NCI-H2107 (cell line): ENCODE results near the gene RBBP4.
"Not testable (repeated sequence)": the region's sequence is repeated elsewhere in the genome, so short reads cannot be mapped to it uniquely, and the experiment has no call there.

ENCODE experiments used
- DNase-seq: peaks from one replicate; lab custom pipeline; 2025; lab: John Stamatoyannopoulos, UW

Gene RBBP4

GRCh38 chr1:32693455-32694174 lies 42.6 kb downstream of the RBBP4 start:
- no peak for DNase-seq

GRCh38 chr1:32695098-32695904 lies 44.3 kb downstream of the RBBP4 start:
- DNase-seq, result no peak

- no peak for DNase-seq
Measured at GRCh38 chr1:32696041-32696440, 45.0 kb downstream of the RBBP4 start.

GRCh38 chr1:32696996-32697395 lies 46.0 kb downstream of the RBBP4 start:
- not testable (repeated sequence) for DNase-seq

GRCh38 chr1:32701421-32701911 lies 50.5 kb downstream of the RBBP4 start:
- DNase-seq, result no peak

GRCh38 chr1:32701951-32702598 lies 51.1 kb downstream of the RBBP4 start:
- DNase-seq, result no peak

GRCh38 chr1:32702599-32703478 lies 51.8 kb downstream of the RBBP4 start, which contains the start of gene SYNC:
Gene SYNC, minus strand, starts transcription at chr1:32702770. Its CDS starts 110 bp downstream, at chr1:32702660.
- DNase-seq, result no peak

- DNase-seq, result no peak
Measured at GRCh38 chr1:32703479-32704291, 52.7 kb downstream of the RBBP4 start.

- no peak for DNase-seq
Measured at GRCh38 chr1:32705516-32705915, 54.5 kb downstream of the RBBP4 start.

- DNase-seq, result no peak
Measured at GRCh38 chr1:32706491-32706890, 55.5 kb downstream of the RBBP4 start.

- no peak for DNase-seq
Measured at GRCh38 chr1:32709075-32709474, 58.1 kb downstream of the RBBP4 start.

GRCh38 chr1:32709476-32709875 lies 58.5 kb downstream of the RBBP4 start:
- no peak for DNase-seq

- DNase-seq, result not testable (repeated sequence)
Measured at GRCh38 chr1:32711221-32711620, 60.2 kb downstream of the RBBP4 start.

- DNase-seq, result no peak
Measured at GRCh38 chr1:32713081-32713480, 62.1 kb downstream of the RBBP4 start.

GRCh38 chr1:32714277-32714676 lies 63.3 kb downstream of the RBBP4 start:
- no peak for DNase-seq

- no peak for DNase-seq
Measured at GRCh38 chr1:32715901-32716311, 64.9 kb downstream of the RBBP4 start.

GRCh38 chr1:32716312-32717148 lies 65.5 kb downstream of the RBBP4 start:
- DNase-seq, result peak; percentile 97

- no peak for DNase-seq
Measured at GRCh38 chr1:32717503-32717902, 66.5 kb downstream of the RBBP4 start.

- DNase-seq, result no peak
Measured at GRCh38 chr1:32718036-32718435, 67.0 kb downstream of the RBBP4 start.

- DNase-seq, result no peak
Measured at GRCh38 chr1:32718527-32718926, 67.5 kb downstream of the RBBP4 start.
